IPS DF 6.9 (cell line): ENCODE results near the gene NFIB.

Experiments used
- DNase-seq: peaks from one replicate; pipeline ENCODE4 v3.0.0-alpha.2; 2013; ENCODE audit warnings: low read depth, low spot score
- H3K27ac ChIP-seq: one replicate; pipeline ENCODE4 v1.5.1; 2013; ENCODE audit warnings: low read length, control low read depth
- H3K27me3 ChIP-seq: 2 replicates; pipeline ENCODE4 v1.6.1; 2013; ENCODE audit warnings: mild to moderate bottlenecking, low read length; ENCODE audit not compliant: control insufficient read depth, insufficient read depth
- H3K36me3 ChIP-seq: 2 replicates; pipeline ENCODE4 v1.6.1; 2013; ENCODE audit warnings: low read length; ENCODE audit not compliant: control insufficient read depth, insufficient read depth
- H3K4me1 ChIP-seq: 2 replicates; pipeline ENCODE4 v1.6.1; 2013; ENCODE audit warnings: low read length; ENCODE audit not compliant: control insufficient read depth, insufficient read depth
- H3K4me3 ChIP-seq: 2 replicates; pipeline ENCODE4 v1.5.1; 2013; ENCODE audit warnings: mild to moderate bottlenecking, low read length
- H3K9me3 ChIP-seq: 2 replicates; pipeline ENCODE4 v1.6.1; 2013; ENCODE audit warnings: low read length, inconsistent platforms; ENCODE audit not compliant: control insufficient read depth, insufficient read depth
- WGBS: extraction: QIAGEN DNeasy Blood & Tissue Kit; methylation state at CpG from one replicate; pipeline ENCODE4 v1.1.7; 2013; ENCODE audit warnings: mixed read lengths, missing lambda C conversion rate; ENCODE audit not compliant: insufficient read length, insufficient coverage; 5-methylcytosine and 5-hydroxymethylcytosine counted together

NFIB gene

DNA sequence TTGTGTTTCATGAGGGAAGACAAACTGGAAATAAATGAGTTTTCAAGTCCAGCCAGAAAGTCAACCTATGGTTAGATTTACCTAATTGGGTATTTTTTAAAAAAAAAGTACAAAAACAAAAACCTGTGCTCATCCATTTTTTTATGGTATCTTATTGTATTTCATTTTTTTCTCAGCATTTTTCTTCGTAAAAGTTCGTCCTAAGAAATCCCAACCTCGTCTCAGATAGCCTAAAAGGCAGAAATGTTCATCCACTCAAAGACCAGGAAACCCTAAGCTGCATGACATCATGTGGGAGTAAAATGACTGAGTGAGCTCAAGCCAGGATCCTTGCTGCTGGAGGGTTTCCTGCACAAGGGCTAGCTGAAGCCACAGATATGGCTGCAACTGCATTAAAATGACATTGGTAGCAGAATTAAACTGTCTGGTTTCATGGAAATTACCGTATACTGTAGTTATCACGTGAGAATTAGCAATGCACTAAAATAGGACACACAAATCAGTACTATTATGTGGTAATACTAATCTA, 70.4 kb downstream of the NFIB start:
- Histone ChIP-seq H3K36me3 (no peaks in the 10 kb centered on the region), H3K9me3 (no peaks in the 10 kb centered on the region), H3K27me3 (no peaks in the 10 kb centered on the region), H3K4me1 (peaks cover 3% of the 10 kb centered on the region; the same call in 1 of the 2 replicates), H3K27ac (no peak overlapping the region), H3K4me3 (no peak overlapping the region)
- DNase-seq: no peak
- no CpG with 5 or more reads among the region's 5 CpGs for WGBS

DNA sequence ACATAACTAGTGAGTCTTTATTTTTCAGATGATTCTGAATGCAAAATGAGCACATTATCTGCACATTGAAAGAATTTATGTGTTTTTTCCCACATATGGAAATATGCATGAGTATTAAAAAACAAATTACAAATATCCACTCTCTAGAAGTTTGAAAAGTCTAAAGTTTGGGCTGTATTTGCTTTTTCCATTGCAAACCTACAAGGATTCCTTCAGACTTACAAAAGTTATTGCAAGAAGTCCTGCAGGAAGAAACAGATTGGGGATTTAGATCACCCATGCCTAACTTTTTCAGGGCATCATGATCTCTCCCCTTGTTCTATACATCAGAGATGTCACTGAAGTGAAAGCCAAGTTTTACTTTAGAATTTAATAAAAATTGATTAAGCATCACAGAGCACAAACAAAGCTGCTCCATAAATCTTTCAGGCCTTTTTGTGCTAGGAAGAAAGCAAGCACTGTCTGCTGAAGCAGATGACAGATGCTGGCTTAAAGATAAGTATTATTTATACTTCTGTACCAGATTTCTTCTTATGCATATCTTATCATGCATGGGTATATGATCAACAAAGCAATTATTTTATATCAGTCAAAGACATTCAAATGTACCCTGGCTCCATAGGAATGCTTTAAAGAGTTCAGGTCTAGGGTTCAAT, 71.7 kb downstream of the NFIB start:
- no peak for DNase-seq
- Histone ChIP-seq H3K27ac (no peak overlapping the region), H3K36me3 (no peaks in the 10 kb centered on the region), H3K9me3 (no peaks in the 10 kb centered on the region), H3K4me3 (no peak overlapping the region), H3K4me1 (peaks cover 3% of the 10 kb centered on the region; the same call in 1 of the 2 replicates), H3K27me3 (no peaks in the 10 kb centered on the region)

DNA sequence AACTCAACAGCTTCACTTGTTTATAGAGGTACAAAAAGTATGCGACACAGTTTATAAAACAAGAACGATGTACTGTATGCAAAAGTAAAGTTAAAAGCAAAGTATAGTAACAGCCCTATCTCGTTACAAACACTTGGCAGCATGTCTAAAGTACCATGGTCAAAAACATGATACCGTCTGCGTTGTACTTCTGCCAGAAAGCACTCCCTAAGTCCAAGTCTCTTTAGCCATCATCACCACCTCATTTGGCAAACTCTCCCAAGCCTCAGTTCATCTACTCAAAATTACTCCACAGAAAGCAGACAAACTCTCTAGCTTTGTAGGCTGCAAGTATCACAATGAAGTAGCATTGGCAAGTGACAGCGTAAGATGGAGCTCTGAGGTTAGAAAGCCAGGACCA, 73.4 kb downstream of the NFIB start:
- no peak for DNase-seq
- WGBS: no CpG with 5 or more reads among the region's 6 CpGs
- Histone ChIP-seq H3K9me3 (no peaks in the 10 kb centered on the region), H3K4me1 (peaks cover 2% of the 10 kb centered on the region; the same call in 1 of the 2 replicates), H3K36me3 (no peaks in the 10 kb centered on the region), H3K27me3 (no peaks in the 10 kb centered on the region), H3K27ac (no peak overlapping the region), H3K4me3 (no peak overlapping the region)

DNA sequence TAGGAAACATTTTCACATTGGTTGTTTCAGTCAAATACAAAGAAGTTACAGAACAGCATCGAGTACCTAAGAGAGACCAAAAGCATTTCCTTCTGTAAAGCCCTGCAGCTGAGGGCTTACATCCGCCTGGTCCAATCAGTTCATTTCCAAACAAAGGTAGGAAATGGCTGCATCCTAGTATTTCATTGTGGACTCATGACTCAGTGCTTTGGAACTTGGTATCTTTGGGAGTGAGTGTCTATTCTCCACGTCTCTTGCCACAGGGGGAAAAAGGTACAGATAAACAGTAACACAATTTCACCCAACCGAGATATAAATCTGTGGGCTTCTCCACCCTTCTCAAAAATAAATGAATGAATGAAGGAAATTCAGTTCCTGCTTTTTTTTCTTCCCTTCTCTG, 75.4 kb downstream of the NFIB start:
- no peaks in the 10 kb centered on the region for H3K9me3 ChIP-seq
- no peak for DNase-seq
- no CpG with 5 or more reads among the region's 4 CpGs for WGBS
- no peak overlapping the region for H3K27ac ChIP-seq
- H3K36me3 ChIP-seq: no peaks in the 10 kb centered on the region
- H3K4me3 ChIP-seq: no peak overlapping the region
- H3K27me3 ChIP-seq: no peaks in the 10 kb centered on the region
- H3K4me1 ChIP-seq: peaks cover 2% of the 10 kb centered on the region; the same call in 1 of the 2 replicates

DNA sequence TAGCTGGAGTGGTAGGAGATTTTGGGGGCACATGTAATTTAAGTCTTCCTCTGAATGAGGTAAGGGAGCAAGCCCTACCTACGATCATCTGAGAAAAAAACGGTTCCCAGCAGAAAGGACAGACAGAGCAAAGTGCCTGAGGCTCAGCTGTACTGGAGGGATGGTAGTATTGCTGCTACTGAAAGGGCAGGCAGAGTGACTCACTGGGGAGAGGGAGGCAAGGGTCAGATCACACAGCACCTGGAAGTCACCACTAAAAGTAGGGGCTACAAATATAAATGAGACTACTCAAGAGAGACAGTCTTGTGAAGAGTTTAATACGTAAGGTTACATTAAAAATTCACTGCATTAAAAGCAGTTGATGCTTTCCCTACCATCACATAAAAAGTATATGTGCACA, 75.9 kb downstream of the NFIB start:
- H3K4me1 ChIP-seq: peaks cover 2% of the 10 kb centered on the region; the same call in 1 of the 2 replicates
- DNase-seq: no peak

DNA sequence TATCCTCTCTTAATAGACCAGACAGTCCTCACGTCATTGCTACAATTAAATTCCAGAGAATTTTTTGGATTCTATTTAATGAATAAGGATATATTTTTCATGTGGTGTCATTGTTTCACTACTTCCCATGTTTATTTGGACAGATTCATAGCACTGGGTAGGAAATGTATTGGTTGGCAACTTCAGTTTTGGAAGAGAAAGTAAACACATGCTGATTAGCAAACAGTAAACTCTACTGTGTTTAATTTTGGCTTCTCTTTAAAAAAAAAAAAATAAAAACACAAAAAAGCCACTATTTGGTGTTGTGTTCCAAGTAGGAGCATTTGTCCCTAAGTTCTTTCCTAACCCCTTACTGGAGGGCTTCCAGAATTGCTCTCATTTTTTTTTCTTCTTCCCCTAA, 77.3 kb downstream of the NFIB start:
- Histone ChIP-seq H3K4me1 (peaks cover 2% of the 10 kb centered on the region; the same call in 1 of the 2 replicates), H3K36me3 (no peaks in the 10 kb centered on the region), H3K4me3 (no peak overlapping the region), H3K9me3 (no peaks in the 10 kb centered on the region), H3K27ac (no peak overlapping the region), H3K27me3 (no peaks in the 10 kb centered on the region)
- DNase-seq: no peak
- no CpG with 5 or more reads among the region's 1 CpG for WGBS

More for the DNA sequence above, 75.9 kb downstream of the NFIB start:
- H3K9me3 ChIP-seq: no peaks in the 10 kb centered on the region
- no peaks in the 10 kb centered on the region for H3K27me3 ChIP-seq
- no peak overlapping the region for H3K27ac ChIP-seq
- no CpG with 5 or more reads among the region's 3 CpGs for WGBS
- no peaks in the 10 kb centered on the region for H3K36me3 ChIP-seq
- no peak overlapping the region for H3K4me3 ChIP-seq

DNA sequence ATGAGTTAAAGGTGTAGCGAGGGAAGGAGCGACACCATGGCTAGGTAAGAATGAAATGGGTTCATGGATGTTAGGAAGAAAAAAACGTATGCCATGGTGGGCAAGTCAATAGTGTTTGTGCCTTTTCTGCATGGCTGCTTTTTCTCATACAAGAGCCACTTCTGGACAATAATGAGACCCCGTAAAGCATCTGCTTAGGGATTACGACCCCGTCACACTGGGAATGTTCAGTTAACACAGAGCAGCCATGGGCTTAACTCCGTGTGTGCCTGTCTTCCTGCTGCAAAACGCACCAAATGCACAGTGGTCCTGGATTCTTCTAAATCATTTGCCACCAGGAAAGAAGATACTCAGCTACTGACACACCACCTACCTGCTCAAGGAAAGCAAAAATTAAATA, 81.8 kb downstream of the NFIB start:
- Histone ChIP-seq H3K9me3 (no peaks in the 10 kb centered on the region), H3K27ac (no peak overlapping the region), H3K4me1 (no peaks in the 10 kb centered on the region), H3K4me3 (no peak overlapping the region), H3K27me3 (no peaks in the 10 kb centered on the region), H3K36me3 (no peaks in the 10 kb centered on the region)
- 100% methylated on average over 1 of the region's 8 CpGs for WGBS
- no peak for DNase-seq

DNA sequence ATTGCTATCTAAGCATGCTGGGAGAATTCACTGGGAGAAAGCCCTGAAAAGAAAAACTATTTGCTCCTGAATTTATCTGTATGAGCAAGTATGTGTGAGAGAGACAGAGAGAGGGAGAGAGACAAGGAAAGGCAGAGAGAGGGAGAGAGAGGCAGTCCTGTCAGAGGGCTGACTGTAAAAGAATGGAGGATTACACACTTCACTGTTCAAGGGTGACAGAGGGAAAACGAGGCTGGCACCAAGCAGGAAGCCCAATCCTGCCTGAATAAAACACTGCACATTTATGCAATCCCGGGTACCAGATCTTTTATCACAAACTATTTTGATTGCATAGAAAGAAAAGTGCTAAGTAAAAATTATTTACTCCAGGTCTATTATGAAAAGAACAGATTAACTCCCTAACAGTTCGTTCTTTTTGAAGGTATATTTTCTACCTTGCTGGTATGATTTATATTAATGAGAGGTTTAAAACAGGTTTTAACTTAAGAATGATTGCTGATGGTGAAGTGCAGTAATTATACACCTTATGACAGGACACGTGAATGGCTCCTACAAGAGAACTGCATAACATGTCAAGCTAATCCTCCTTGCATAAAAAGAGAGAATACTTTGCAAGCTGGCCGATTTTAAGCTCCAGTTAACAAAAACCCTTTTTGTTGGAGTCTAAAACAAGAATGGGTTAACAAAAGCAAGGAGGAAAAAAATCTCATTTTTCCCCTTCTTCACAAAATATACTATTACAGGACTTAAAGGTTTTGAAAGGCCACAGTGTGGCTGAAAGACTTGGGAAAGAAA, 82.5 kb downstream of the NFIB start:
- Histone ChIP-seq H3K36me3 (no peaks in the 10 kb centered on the region), H3K27ac (no peak overlapping the region), H3K9me3 (no peaks in the 10 kb centered on the region), H3K4me1 (no peaks in the 10 kb centered on the region), H3K4me3 (no peak overlapping the region), H3K27me3 (no peaks in the 10 kb centered on the region)
- WGBS: no CpG with 5 or more reads among the region's 5 CpGs
- no peak for DNase-seq

DNA sequence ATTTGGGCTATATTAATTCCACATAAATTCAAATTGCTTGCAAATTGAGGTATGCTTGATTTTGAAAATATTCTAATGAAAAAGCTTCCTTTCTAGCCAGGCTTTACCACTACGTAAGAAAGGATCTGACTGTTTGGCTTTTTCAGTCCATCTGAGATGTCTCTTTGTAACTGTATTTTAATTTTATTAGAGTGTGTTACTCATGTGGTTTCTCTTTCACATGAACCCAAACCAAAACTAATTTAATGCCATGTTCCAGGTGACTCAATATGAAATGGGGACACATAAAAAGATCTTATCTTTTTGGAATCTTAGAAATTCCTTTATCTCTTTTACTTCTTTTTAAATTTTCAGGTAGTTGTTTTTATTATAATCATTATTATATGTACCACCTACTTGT, 85.3 kb downstream of the NFIB start:
- DNase-seq: no peak
- H3K4me3 ChIP-seq: no peak overlapping the region
- no peaks in the 10 kb centered on the region for H3K27me3 ChIP-seq
- no CpG with 5 or more reads among the region's 1 CpG for WGBS
- H3K9me3 ChIP-seq: no peaks in the 10 kb centered on the region
- H3K36me3 ChIP-seq: no peaks in the 10 kb centered on the region
- no peak overlapping the region for H3K27ac ChIP-seq
- no peaks in the 10 kb centered on the region for H3K4me1 ChIP-seq

DNA sequence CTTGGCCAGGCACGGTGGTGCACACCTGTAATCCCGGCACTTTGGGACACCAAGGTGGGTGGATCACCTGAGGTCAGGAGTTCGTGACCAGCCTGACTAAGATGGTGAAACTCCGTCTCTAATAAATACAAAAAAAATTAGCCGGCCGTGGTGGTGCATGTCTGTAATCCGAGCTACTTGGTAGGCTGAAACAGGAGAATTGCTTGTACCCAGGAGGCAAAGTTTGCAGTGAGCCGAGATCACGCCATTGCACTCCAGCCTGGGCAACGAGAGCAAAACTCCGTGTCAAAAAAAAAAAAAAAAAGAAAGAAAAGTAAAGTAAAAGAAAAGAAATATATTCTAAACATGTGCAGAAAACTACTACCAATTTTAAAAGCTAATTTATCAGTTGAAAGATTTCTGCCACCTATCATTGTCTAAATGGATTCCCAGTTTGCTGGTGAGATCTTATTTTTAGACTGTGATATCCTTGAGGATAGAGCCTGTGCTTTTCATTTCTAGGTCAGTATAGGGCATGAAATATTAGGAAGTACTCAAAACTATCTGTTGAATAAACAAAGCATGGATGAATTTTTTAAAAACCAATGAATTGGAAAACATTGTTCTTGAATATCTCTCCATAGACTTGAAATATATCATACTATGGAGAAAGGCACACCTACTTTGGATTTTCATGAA, 86.9 kb downstream of the NFIB start:
- Histone ChIP-seq H3K4me1 (no peaks in the 10 kb centered on the region; the same call in 1 of the 2 replicates), H3K36me3 (no peaks in the 10 kb centered on the region), H3K4me3 (no peak overlapping the region), H3K27me3 (no peaks in the 10 kb centered on the region), H3K9me3 (no peaks in the 10 kb centered on the region), H3K27ac (no peak overlapping the region)
- no CpG with 5 or more reads among the region's 11 CpGs for WGBS
- DNase-seq: no peak
